ENCODE measurements around the gene SARS1. TPM values are rescaled to one million over a fixed set of nuclear protein-coding genes. Genes with fewer than 3 reads are reported as not detected.
"Not testable (repeated sequence)": the region's sequence is repeated elsewhere in the genome, so short reads cannot be mapped to it uniquely, and the experiment has no call there.

SARS1 gene
- total and polyA plus RNA-seq, 2 donors (not counting 1 experiment from before 2014, with no cell fraction given) = 59.1 to 115 TPM

DNA sequence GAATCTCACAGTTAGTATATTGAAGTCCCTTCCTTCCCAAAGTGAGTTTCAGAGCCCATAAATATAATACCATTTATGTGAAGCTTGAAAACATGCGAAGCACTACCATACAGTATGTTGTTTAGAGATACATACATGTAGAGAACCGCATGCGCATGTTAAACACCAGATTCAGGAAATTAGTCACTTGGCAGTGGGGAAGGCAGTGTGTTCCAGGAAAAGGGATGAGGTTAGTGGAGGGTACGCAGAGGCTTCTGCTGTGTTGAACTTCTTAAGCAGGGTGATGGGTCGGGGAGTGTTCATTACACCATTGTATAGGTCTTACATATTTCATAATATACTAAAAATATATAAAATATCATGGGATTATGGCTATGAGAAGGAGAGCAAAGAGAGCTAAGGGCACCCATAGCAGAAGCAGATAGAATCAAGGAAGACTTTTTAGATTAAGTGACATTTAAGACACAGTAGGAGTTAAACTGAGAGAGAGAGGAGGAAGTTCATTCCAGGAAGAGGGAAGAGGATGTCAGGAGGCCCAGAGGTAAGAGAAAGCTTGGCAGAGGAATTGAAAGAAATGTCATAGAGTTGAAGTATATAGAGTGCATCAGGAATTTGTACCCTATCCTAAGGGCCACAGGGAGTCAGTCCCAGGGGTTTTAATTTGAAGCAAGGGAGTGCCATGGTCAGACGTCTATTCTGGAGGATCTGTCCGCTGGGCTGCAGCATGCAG is 43.5 kb upstream of the SARS1 start:
- no peak overlapping the region for H3K4me3 Mint-ChIP-seq
- TF ChIP-seq, protein P1, sequence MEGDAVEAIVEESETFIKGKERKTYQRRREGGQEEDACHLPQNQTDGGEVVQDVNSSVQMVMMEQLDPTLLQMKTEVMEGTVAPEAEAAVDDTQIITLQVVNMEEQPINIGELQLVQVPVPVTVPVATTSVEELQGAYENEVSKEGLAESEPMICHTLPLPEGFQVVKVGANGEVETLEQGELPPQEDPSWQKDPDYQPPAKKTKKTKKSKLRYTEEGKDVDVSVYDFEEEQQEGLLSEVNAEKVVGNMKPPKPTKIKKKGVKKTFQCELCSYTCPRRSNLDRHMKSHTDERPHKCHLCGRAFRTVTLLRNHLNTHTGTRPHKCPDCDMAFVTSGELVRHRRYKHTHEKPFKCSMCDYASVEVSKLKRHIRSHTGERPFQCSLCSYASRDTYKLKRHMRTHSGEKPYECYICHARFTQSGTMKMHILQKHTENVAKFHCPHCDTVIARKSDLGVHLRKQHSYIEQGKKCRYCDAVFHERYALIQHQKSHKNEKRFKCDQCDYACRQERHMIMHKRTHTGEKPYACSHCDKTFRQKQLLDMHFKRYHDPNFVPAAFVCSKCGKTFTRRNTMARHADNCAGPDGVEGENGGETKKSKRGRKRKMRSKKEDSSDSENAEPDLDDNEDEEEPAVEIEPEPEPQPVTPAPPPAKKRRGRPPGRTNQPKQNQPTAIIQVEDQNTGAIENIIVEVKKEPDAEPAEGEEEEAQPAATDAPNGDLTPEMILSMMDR (IDR thresholded peaks at IDR 0.05) = no peak
- TF ChIP-seq EZH2 (IDR thresholded peaks at IDR 0.05; ENCODE audit: borderline replicate concordance, insufficient read depth, low read depth, low read length, poor library complexity, severe bottlenecking) = no peak
- Histone ChIP-seq H3K4me2 (replicated peaks; ENCODE audit: low read depth, low read length, poor library complexity, severe bottlenecking) (no peak overlapping the region), H3K27ac (ENCODE audit: low read length in 2 of 2) (no peak overlapping the region), H3K27me3 (replicated peaks in 1 of 4; ENCODE audit: control extremely low read depth in 1 of 4, control insufficient read depth in 3 of 4, insufficient read depth in 4 of 4, low read length in 3 of 4) (peaks cover 0 to 4% (median 2%) of the 10 kb centered on the region in 4 experiments), H3K36me3 (replicated peaks in 1 of 2; ENCODE audit: control extremely low read depth in 1 of 2, control insufficient read depth in 1 of 2, extremely low read depth in 1 of 2, insufficient read depth in 2 of 2, low read length in 1 of 2) (no peaks in the 10 kb centered on the region), H3K9ac (ENCODE audit: low read length) (no peak overlapping the region), H3K79me2 (ENCODE audit: control insufficient read depth, insufficient read depth, low read length) (no peaks in the 10 kb centered on the region), H2AFZ (ENCODE audit: insufficient read depth, low read depth, low read length, poor library complexity, severe bottlenecking) (no peak overlapping the region), H3K4me1 (ENCODE audit: control insufficient read depth in 2 of 2, insufficient read depth in 2 of 2, low read length in 2 of 2) (no peaks in the 10 kb centered on the region), H3K9me3 (ENCODE audit: control extremely low read depth in 1 of 3, control insufficient read depth in 2 of 3, insufficient read depth in 1 of 3, low read length in 2 of 3) (no peaks in the 10 kb centered on the region), H3K4me3 (ENCODE audit: control extremely low read depth in 1 of 5, extremely low read depth in 1 of 5, insufficient read depth in 1 of 5, low read depth in 2 of 5, low read length in 4 of 5) (no peak overlapping the region), H4K20me1 (ENCODE audit: control insufficient read depth, insufficient read depth, low read length, poor library complexity, severe bottlenecking) (no peaks in the 10 kb centered on the region)
- ATAC-seq (ENCODE audit: low read depth) (no peak), DNase-seq (no peak)
- intact Hi-C loops (cut with micrococcal nuclease) = no loop called here
- H3K27me3 Mint-ChIP-seq = peaks cover 28% of the 10 kb centered on the region
- H3K9me3 Mint-ChIP-seq (ENCODE audit: insufficient read depth) = no peaks in the 10 kb centered on the region
- no peaks in the 10 kb centered on the region for H3K4me1 Mint-ChIP-seq
- no peak overlapping the region for H3K27ac Mint-ChIP-seq
- WGBS (ENCODE audit: insufficient coverage) = 83% methylated on average over 4 of the region's 7 CpGs
- POLR2A ChIA-PET = no interaction called here
- CTCF ChIA-PET = no interaction called here

DNA sequence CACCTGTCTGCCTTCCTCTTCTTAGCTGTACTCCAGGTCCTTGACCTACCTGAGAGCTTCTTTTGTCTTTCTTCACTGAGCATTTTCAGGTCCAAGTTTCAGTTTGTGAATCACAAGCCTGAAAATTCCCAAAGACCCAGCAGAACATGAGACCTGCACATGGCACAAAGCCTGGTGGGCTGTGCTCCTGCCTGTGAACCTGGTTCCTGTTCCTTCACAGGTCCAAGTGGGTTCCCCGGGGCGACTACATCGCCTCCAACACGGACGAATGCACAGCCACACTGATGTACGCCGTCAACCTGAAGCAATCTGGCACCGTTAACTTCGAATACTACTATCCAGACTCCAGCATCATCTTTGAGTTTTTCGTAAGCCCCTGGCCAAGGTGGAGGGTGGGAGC is 42.1 kb upstream of the SARS1 start:
- DNase-seq = no peak
- peaks cover 28% of the 10 kb centered on the region for H3K27me3 Mint-ChIP-seq
- Histone ChIP-seq H3K4me3 (ENCODE audit: control extremely low read depth in 1 of 5, extremely low read depth in 1 of 5, insufficient read depth in 1 of 5, low read depth in 2 of 5, low read length in 4 of 5) (no peak overlapping the region), H3K79me2 (ENCODE audit: control insufficient read depth, insufficient read depth, low read length) (no peaks in the 10 kb centered on the region), H3K9ac (ENCODE audit: low read length) (no peak overlapping the region), H3K4me1 (ENCODE audit: control insufficient read depth in 2 of 2, insufficient read depth in 2 of 2, low read length in 2 of 2) (no peaks in the 10 kb centered on the region), H3K27me3 (replicated peaks in 1 of 4; ENCODE audit: control extremely low read depth in 1 of 4, control insufficient read depth in 3 of 4, insufficient read depth in 4 of 4, low read length in 3 of 4) (peaks cover 0 to 4% (median 2%) of the 10 kb centered on the region in 4 experiments), H4K20me1 (ENCODE audit: control insufficient read depth, insufficient read depth, low read length, poor library complexity, severe bottlenecking) (no peaks in the 10 kb centered on the region), H3K9me3 (ENCODE audit: control extremely low read depth in 1 of 3, control insufficient read depth in 2 of 3, insufficient read depth in 1 of 3, low read length in 2 of 3) (no peaks in the 10 kb centered on the region), H3K4me2 (replicated peaks; ENCODE audit: low read depth, low read length, poor library complexity, severe bottlenecking) (no peak overlapping the region), H3K27ac (ENCODE audit: low read length in 2 of 2) (no peak overlapping the region), H3K36me3 (replicated peaks in 1 of 2; ENCODE audit: control extremely low read depth in 1 of 2, control insufficient read depth in 1 of 2, extremely low read depth in 1 of 2, insufficient read depth in 2 of 2, low read length in 1 of 2) (no peaks in the 10 kb centered on the region), H2AFZ (ENCODE audit: insufficient read depth, low read depth, low read length, poor library complexity, severe bottlenecking) (no peak overlapping the region)
- no peak overlapping the region for H3K27ac Mint-ChIP-seq
- ChIA-PET CTCF (no interaction called here), POLR2A (no interaction called here)
- ATAC-seq (ENCODE audit: low read depth) = no peak
- TF ChIP-seq EZH2 (IDR thresholded peaks at IDR 0.05; ENCODE audit: borderline replicate concordance, insufficient read depth, low read depth, low read length, poor library complexity, severe bottlenecking) = no peak
- TF ChIP-seq, protein P1 (IDR thresholded peaks at IDR 0.05) = no peak
- no peaks in the 10 kb centered on the region for H3K4me1 Mint-ChIP-seq
- 98% methylated on average over 7 of the region's 10 CpGs for WGBS (ENCODE audit: insufficient coverage)
- no peak overlapping the region for H3K4me3 Mint-ChIP-seq
- H3K9me3 Mint-ChIP-seq (ENCODE audit: insufficient read depth) = no peaks in the 10 kb centered on the region
- intact Hi-C loops (cut with micrococcal nuclease) = no loop called here

DNA sequence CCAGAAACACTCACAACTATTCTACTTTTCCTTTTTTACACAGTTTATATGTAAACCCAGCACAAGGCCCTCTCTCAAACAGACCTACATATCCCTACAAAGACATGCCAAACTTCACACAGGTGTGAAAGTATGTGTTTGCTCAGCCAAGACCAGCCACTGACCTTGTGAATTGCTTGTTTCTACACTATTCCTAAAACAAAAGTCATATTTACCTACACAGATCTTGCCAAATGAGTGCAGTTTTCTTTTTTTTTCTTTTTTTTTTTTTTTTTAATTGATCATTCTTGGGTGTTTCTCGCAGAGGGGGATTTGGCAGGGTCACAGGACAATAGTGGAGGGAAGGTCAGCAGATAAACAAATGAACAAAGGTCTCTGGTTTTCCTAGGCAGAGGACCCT is 37.4 kb upstream of the SARS1 start:
- H3K4me3 Mint-ChIP-seq; H3K4me1 ChIP-seq (ENCODE audit: control insufficient read depth in 2 of 2, insufficient read depth in 2 of 2, low read length in 2 of 2); H3K4me1 Mint-ChIP-seq; intact Hi-C loops (cut with micrococcal nuclease); H3K27me3 ChIP-seq (replicated peaks in 1 of 4; ENCODE audit: control extremely low read depth in 1 of 4, control insufficient read depth in 3 of 4, insufficient read depth in 4 of 4, low read length in 3 of 4); H3K27me3 Mint-ChIP-seq; POLR2A ChIA-PET; H3K4me3 ChIP-seq (ENCODE audit: control extremely low read depth in 1 of 5, extremely low read depth in 1 of 5, insufficient read depth in 1 of 5, low read depth in 2 of 5, low read length in 4 of 5); H4K20me1 ChIP-seq (ENCODE audit: control insufficient read depth, insufficient read depth, low read length, poor library complexity, severe bottlenecking); ATAC-seq (ENCODE audit: low read depth); H3K9ac ChIP-seq (ENCODE audit: low read length); H3K9me3 ChIP-seq (ENCODE audit: control extremely low read depth in 1 of 3, control insufficient read depth in 2 of 3, insufficient read depth in 1 of 3, low read length in 2 of 3); DNase-seq; H3K36me3 ChIP-seq (replicated peaks in 1 of 2; ENCODE audit: control extremely low read depth in 1 of 2, control insufficient read depth in 1 of 2, extremely low read depth in 1 of 2, insufficient read depth in 2 of 2, low read length in 1 of 2); H2AFZ ChIP-seq (ENCODE audit: insufficient read depth, low read depth, low read length, poor library complexity, severe bottlenecking); H3K4me2 ChIP-seq (replicated peaks; ENCODE audit: low read depth, low read length, poor library complexity, severe bottlenecking); CTCF ChIA-PET; H3K79me2 ChIP-seq (ENCODE audit: control insufficient read depth, insufficient read depth, low read length); H3K27ac Mint-ChIP-seq; H3K9me3 Mint-ChIP-seq (ENCODE audit: insufficient read depth); H3K27ac ChIP-seq (ENCODE audit: low read length in 2 of 2): not testable (repeated sequence)
- no CpG with 5 or more reads among the region's 1 CpG for WGBS (ENCODE audit: insufficient coverage)

Measured in B cell (primary cell).